ENCODE results near the gene GNB3. TPM values are rescaled to one million over a fixed set of nuclear protein-coding genes. Genes with fewer than 3 reads are reported as not detected.

Gene GNB3
- total and polyA plus RNA-seq, 2 donors (not counting 3 experiments of a cell fraction or from before 2014, with no cell fraction given), result 9.4 to 12.0 TPM

GRCh38 chr12:6838854-6839253, 1.9 kb upstream of the GNB3 start:
- Histone ChIP-seq H4K20me1 (replicated peaks; ENCODE audit: control insufficient read depth, extremely low read depth, insufficient read depth, low read length) (no peaks in the 10 kb centered on the region), H2AFZ (ENCODE audit: low read depth, low read length) (no peak overlapping the region), H3K9me3 (replicated peaks; ENCODE audit: control insufficient read depth, insufficient read depth, low read length) (no peaks in the 10 kb centered on the region), H3K9ac (replicated peaks; ENCODE audit: extremely low read depth, insufficient read depth, low read length) (no peak overlapping the region), H3K36me3 (ENCODE audit: control insufficient read depth in 2 of 2, extremely low read depth in 1 of 2, insufficient read depth in 2 of 2, low read length in 2 of 2) (peaks cover 5 to 61% of the 10 kb centered on the region in 2 experiments), H3K4me2 (ENCODE audit: insufficient read depth, low read length) (no peak overlapping the region), H3K4me3 (replicated peaks in 1 of 3; ENCODE audit: insufficient read depth in 1 of 3, low read depth in 1 of 3, low read length in 3 of 3) (no peak overlapping the region), H3K79me2 (ENCODE audit: control insufficient read depth, insufficient read depth, low read length) (no peaks in the 10 kb centered on the region), H3K4me1 (ENCODE audit: control insufficient read depth, extremely low read depth, insufficient read depth, low read length) (no peaks in the 10 kb centered on the region), H3K27me3 (ENCODE audit: control insufficient read depth in 2 of 2, insufficient read depth in 2 of 2, low read length in 2 of 2) (no peaks in the 10 kb centered on the region), H3K9me1 (replicated peaks; ENCODE audit: control insufficient read depth, extremely low read depth, insufficient read depth, low read length) (no peaks in the 10 kb centered on the region), H3K27ac (ENCODE audit: insufficient read depth, low read depth, low read length) (no peak overlapping the region)
- no TSS peak for BruUV-seq (replicated peaks)
- dilution Hi-C loops (cut with MboI; ENCODE audit: extremely low pct_ligation_motif_present, low sequenced_read_pairs), result no loop called here
- intact Hi-C loops (cut with micrococcal nuclease), result no loop called here
- TF ChIP-seq MYC (IDR thresholded peaks at IDR 0.05; ENCODE audit: low read depth, low read length), result no peak
- TF ChIP-seq FOS (IDR thresholded peaks at IDR 0.05; ENCODE audit: borderline replicate concordance, insufficient read depth, low read length), result no peak
- TF ChIP-seq POLR2AphosphoS5 (IDR thresholded peaks at IDR 0.05; ENCODE audit: insufficient read depth, low read depth, low read length), result no peak
- no peak for TF ChIP-seq JUN (IDR thresholded peaks at IDR 0.05; ENCODE audit: borderline replicate concordance, insufficient read depth, insufficient read length, low read depth)
- no peak for TF ChIP-seq MAX (IDR thresholded peaks at IDR 0.05; ENCODE audit: insufficient read depth, insufficient read length)
- TF ChIP-seq EZH2 (IDR thresholded peaks at IDR 0.05; ENCODE audit: borderline replicate concordance, low read depth, low read length, severe bottlenecking), result no peak
- TF ChIP-seq CTCF (IDR thresholded peaks at IDR 0.05; ENCODE audit: extremely low read depth in 1 of 2, insufficient read depth in 1 of 2, low read depth in 1 of 2, low read length in 2 of 2), result no peak
- TF ChIP-seq POLR2A (IDR thresholded peaks at IDR 0.05; ENCODE audit: low read depth, low read length), result no peak
- TF ChIP-seq GATA2 (IDR thresholded peaks at IDR 0.05; ENCODE audit: insufficient read depth, insufficient read length, low read depth, low read length), result no peak
- POLR2A ChIA-PET, result no interaction called here
- no peak for FAIRE-seq
- no peak for DNase-seq (ENCODE audit: low read depth, low spot score)
- CTCF ChIA-PET, result no interaction called here

Data from endothelial cell of umbilical vein (primary cell).